Non-pigmented ciliary epithelial cell (primary cell): ENCODE results near the gene ARFGAP3.

Experiments used
- DNase-seq: peaks from one replicate; pipeline ENCODE4 v3.0.0-alpha.2; 2010; ENCODE audit warnings: low read depth

The ARFGAP3 gene

GRCh38 chr22:42856865-42857704 lies at the start of gene ARFGAP3:
ARFGAP3 (minus strand) TSS chr22:42857273; CDS start chr22:42857182, 91 bp downstream.
- DNase-seq, result peak; percentile 48

- DNase-seq, result no peak
Observed at GRCh38 chr22:42905702-42906183, 48.7 kb upstream of the ARFGAP3 start.

- DNase-seq, result no peak
Observed at GRCh38 chr22:42905217-42905616, 48.1 kb upstream of the ARFGAP3 start.

GRCh38 chr22:42904050-42904449 lies 47.0 kb upstream of the ARFGAP3 start:
- DNase-seq, result no peak

GRCh38 chr22:42902875-42903510 lies 45.9 kb upstream of the ARFGAP3 start:
- DNase-seq, result no peak

GRCh38 chr22:42901790-42902508 lies 44.9 kb upstream of the ARFGAP3 start:
- DNase-seq, result no peak

- DNase-seq, result no peak
Observed at GRCh38 chr22:42897960-42898359, 40.9 kb upstream of the ARFGAP3 start.

GRCh38 chr22:42895541-42895981 lies 38.5 kb upstream of the ARFGAP3 start:
- DNase-seq, result no peak

- no peak for DNase-seq
Observed at GRCh38 chr22:42895087-42895486, 38.0 kb upstream of the ARFGAP3 start.

GRCh38 chr22:42893371-42894150 lies 36.5 kb upstream of the ARFGAP3 start:
- no peak for DNase-seq

GRCh38 chr22:42892571-42893316 lies 35.7 kb upstream of the ARFGAP3 start:
- no peak for DNase-seq

GRCh38 chr22:42892156-42892555 lies 35.1 kb upstream of the ARFGAP3 start:
- DNase-seq, result no peak

- no peak for DNase-seq
Observed at GRCh38 chr22:42891696-42892095, 34.6 kb upstream of the ARFGAP3 start.

- DNase-seq, result no peak
Observed at GRCh38 chr22:42891008-42891407, 33.9 kb upstream of the ARFGAP3 start.

GRCh38 chr22:42889304-42889703 lies 32.2 kb upstream of the ARFGAP3 start:
- DNase-seq, result no peak

- DNase-seq, result no peak
Observed at GRCh38 chr22:42887523-42888507, 30.7 kb upstream of the ARFGAP3 start.

GRCh38 chr22:42887120-42887519 lies 30.0 kb upstream of the ARFGAP3 start:
- no peak for DNase-seq

- no peak for DNase-seq
Observed at GRCh38 chr22:42885446-42885845, 28.4 kb upstream of the ARFGAP3 start.

- DNase-seq, result no peak
Observed at GRCh38 chr22:42884616-42885375, 27.7 kb upstream of the ARFGAP3 start.
